Esophagus muscularis mucosa (tissue), 4 donors: Measurements from ENCODE around the gene TBC1D9.

Experiments
- EP300 ChIP-seq: sonication (generic); formaldehyde crosslinking; IDR thresholded peaks from one replicate; pipeline ENCODE4 v1.6.1; 2017; ENCODE audit warnings: antibody characterized with exemption
- POLR2A ChIP-seq: fragments of 450-650 bp; IDR thresholded peaks from one replicate; pipeline ENCODE4 v1.6.1; 2017; ENCODE audit warnings: antibody characterized with exemption, moderate library complexity, mild to moderate bottlenecking, low read depth
- TF ChIP-seq, protein P1 (sequence below), 3 experiments: fragments of 200-600 bp in 2 of 3; fragments of 450-650 bp in 1 of 3; sonication (generic) in 2 of 3; IDR thresholded peaks; one replicate each; pipeline ENCODE4 v1.5.1; 2017 to 2019; ENCODE audit warnings: antibody characterized with exemption in 3 of 3, mild to moderate bottlenecking in 2 of 3, moderate library complexity in 1 of 3

DNA sequence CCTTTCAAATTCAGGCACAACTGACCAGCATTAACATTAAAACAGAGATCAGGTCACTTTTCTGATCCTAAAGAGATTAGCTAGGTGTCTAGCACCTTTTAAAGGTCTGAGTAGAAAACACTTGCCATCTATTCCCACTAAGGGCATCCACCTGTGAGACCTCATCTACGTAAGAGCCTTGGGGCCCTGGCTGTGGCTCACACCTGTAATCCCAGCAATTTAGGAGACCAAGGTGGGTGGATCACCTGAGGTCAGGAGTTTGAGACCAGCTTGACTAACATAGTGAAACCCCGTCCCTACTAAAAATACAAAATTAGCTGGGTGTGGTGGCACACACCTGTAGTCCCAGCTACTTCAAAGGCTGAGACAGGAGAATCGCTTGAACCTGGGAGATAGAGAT lies 11.8 kb downstream of the TBC1D9 start:
- TF ChIP-seq, protein P1, sequence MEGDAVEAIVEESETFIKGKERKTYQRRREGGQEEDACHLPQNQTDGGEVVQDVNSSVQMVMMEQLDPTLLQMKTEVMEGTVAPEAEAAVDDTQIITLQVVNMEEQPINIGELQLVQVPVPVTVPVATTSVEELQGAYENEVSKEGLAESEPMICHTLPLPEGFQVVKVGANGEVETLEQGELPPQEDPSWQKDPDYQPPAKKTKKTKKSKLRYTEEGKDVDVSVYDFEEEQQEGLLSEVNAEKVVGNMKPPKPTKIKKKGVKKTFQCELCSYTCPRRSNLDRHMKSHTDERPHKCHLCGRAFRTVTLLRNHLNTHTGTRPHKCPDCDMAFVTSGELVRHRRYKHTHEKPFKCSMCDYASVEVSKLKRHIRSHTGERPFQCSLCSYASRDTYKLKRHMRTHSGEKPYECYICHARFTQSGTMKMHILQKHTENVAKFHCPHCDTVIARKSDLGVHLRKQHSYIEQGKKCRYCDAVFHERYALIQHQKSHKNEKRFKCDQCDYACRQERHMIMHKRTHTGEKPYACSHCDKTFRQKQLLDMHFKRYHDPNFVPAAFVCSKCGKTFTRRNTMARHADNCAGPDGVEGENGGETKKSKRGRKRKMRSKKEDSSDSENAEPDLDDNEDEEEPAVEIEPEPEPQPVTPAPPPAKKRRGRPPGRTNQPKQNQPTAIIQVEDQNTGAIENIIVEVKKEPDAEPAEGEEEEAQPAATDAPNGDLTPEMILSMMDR (IDR thresholded peaks at IDR 0.05): no peak
- TF ChIP-seq POLR2A (no peak), EP300 (no peak)
